Activated naive CD4-positive, alpha-beta T cell treated with anti-CD3 and anti-CD28 coated beads for 36 hours (primary cell): Measurements from ENCODE around the gene MUC3A. TPM values are rescaled to one million over a fixed set of nuclear protein-coding genes. Genes with fewer than 3 reads are reported as not detected.
A peak's percentile ranks its signal among the peaks of the same experiment; 100 is the strongest.

ENCODE experiments used
- CTCF ChIA-PET: fragments of 350-600 bp; sonication (Branson Sonifier 250); formaldehyde crosslinking; loops from one replicate; lab custom pipeline; 2021; ENCODE audit warnings: antibody characterized with exemption; lab: Charles Lee
- DNase-seq: peaks from one replicate; pipeline ENCODE4 v3.0.0-alpha.2; 2020
- H3K27ac Mint-ChIP-seq: one replicate; pipeline ENCODE4 v1.8.0; 2021; ENCODE audit warnings: mild to moderate bottlenecking, mixed read lengths
- H3K27me3 Mint-ChIP-seq: one replicate; pipeline ENCODE4 v1.8.0; 2021; ENCODE audit warnings: low read depth, mixed read lengths
- H3K36me3 Mint-ChIP-seq: one replicate; pipeline ENCODE4 v1.8.0; 2021; ENCODE audit warnings: low read depth, mixed read lengths
- H3K4me1 Mint-ChIP-seq: one replicate; pipeline ENCODE4 v1.8.0; 2021; ENCODE audit warnings: low read depth, mixed read lengths
- H3K4me3 Mint-ChIP-seq: one replicate; pipeline ENCODE4 v1.8.0; 2021; ENCODE audit warnings: mild to moderate bottlenecking, moderate library complexity, mixed read lengths
- H3K9me3 Mint-ChIP-seq: one replicate; pipeline ENCODE4 v1.8.0; 2021; ENCODE audit warnings: mixed read lengths
- intact Hi-C: fragments of 100-400 bp; cut with micrococcal nuclease; formaldehyde crosslinking; loops from one replicate; pipeline ENCODE4 v1.15.1; 2023
- total RNA-seq, 2 experiments: library from RNA; stranded (reverse); gene quantifications; one replicate each; pipeline ENCODE4 v1.2.3, GENCODE V29; 2021

MUC3A gene
- total RNA-seq, 2 experiments from 2014 or later: not detected

DNA sequence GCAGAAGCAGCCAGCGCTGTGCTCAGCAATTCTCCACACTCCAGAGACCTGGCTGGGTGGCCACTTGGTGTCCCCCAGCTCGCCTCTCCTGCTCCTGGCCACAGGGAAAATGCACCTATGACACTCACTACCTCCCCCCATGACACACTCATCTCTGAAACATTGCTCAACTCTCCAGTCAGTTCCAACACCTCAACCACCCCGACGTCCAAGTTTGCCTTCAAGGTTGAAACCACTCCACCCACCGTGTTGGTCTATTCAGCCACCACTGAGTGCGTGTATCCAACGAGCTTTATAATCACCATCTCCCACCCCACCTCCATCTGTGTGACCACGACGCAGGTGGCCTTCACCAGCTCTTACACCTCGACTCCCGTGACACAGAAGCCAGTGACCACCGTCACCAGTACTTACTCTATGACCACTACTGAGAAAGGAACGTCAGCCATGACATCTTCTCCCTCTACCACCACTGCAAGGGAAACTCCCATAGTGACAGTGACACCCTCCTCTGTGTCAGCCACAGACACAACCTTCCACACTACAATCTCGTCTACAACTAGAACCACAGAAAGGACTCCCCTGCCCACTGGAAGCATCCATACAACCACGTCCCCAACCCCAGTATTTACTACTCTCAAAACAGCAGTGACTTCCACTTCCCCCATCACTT, 2.7 kb downstream of the MUC3A start:
- CTCF ChIA-PET: interaction anchor here (0.6 kb wide), 2 partner anchors 40 to 127 kb away, joined by 3 to 9 read pairs; no protein-coding TSS in a partner anchor
- H3K4me1 Mint-ChIP-seq: no peaks in the 10 kb centered on the region

DNA sequence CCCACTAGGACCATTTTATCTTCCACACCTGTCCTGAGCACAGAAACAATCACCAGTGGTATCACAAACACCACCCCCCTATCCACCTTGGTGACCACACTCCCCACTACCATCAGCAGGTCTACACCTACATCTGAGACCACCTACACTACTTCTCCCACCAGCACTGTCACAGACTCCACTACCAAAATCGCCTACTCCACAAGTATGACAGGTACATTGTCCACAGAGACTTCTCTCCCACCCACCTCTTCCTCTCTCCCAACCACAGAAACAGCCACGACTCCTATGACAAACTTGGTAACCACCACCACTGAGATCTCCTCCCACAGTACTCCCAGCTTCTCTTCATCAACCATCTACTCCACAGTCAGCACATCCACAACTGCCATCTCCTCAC, 3.3 kb downstream of the MUC3A start:
- DNase-seq: no peak
- intact Hi-C loops: no loop called here
- Mint-ChIP-seq H3K27ac (no peak overlapping the region), H3K4me3 (no peak overlapping the region), H3K4me1 (no peaks in the 10 kb centered on the region), H3K9me3 (no peaks in the 10 kb centered on the region), H3K36me3 (no peaks in the 10 kb centered on the region), H3K27me3 (peaks cover 12% of the 10 kb centered on the region)
- CTCF ChIA-PET: interaction anchor here (0.6 kb wide), 2 partner anchors 40 to 127 kb away, joined by 3 to 9 read pairs; no protein-coding TSS in a partner anchor

More for the DNA sequence above, 2.7 kb downstream of the MUC3A start:
- peaks cover 12% of the 10 kb centered on the region for H3K27me3 Mint-ChIP-seq
- H3K4me3 Mint-ChIP-seq: no peak overlapping the region
- DNase-seq: no peak
- H3K9me3 Mint-ChIP-seq: no peaks in the 10 kb centered on the region
- intact Hi-C loops: no loop called here
- no peak overlapping the region for H3K27ac Mint-ChIP-seq
- no peaks in the 10 kb centered on the region for H3K36me3 Mint-ChIP-seq

DNA sequence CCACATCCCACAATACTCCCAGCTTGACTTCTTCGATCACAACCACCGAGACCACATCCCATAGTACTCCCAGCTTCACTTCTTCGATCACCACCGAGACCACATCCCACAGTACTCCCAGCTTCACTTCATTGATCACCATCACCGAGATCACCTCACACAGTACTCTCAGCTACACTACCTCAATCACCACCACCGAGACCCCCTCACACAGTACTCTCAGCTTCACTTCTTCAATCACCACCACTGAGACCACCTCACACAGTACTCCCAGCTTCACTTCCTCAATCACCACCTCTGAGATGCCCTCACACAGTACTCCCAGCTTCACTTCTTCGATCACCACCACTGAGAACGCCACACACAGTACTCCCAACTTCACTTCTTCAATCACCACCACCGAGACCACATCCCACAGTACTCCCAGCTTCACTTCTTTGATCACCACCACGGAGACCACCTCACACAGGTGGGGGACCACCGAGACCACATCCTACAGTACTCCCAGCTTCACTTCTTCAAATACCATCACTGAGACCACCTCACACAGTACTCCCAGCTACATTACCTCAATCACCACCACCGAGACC, 8.6 kb downstream of the MUC3A start:
- H3K27ac Mint-ChIP-seq: no peak overlapping the region

DNA sequence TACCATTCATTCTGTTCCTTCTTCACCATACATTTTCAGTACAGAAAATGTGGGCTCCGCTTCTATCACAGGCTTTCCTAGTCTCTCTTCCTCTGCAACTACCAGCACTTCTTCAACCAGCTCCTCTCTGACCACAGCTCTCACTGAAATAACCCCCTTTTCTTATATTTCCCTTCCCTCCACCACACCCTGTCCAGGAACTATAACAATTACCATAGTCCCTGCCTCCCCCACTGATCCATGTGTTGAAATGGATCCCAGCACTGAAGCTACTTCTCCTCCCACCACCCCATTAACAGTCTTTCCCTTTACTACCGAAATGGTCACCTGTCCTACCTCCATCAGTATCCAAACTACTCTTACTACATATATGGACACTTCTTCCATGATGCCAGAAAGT, 10.6 kb downstream of the MUC3A start:
- H3K4me1 Mint-ChIP-seq: no peaks in the 10 kb centered on the region
- intact Hi-C loops: no loop called here
- H3K27ac Mint-ChIP-seq: no peak overlapping the region
- H3K4me3 Mint-ChIP-seq: no peak overlapping the region
- peaks cover 10% of the 10 kb centered on the region for H3K27me3 Mint-ChIP-seq
- CTCF ChIA-PET: no interaction called here
- DNase-seq: no peak
- no peaks in the 10 kb centered on the region for H3K36me3 Mint-ChIP-seq
- H3K9me3 Mint-ChIP-seq: no peaks in the 10 kb centered on the region

More for the DNA sequence above, 8.6 kb downstream of the MUC3A start:
- Mint-ChIP-seq H3K4me3 (no peak overlapping the region), H3K9me3 (no peaks in the 10 kb centered on the region), H3K36me3 (no peaks in the 10 kb centered on the region), H3K4me1 (no peaks in the 10 kb centered on the region), H3K27me3 (peaks cover 2% of the 10 kb centered on the region)
- intact Hi-C loops: no loop called here
- CTCF ChIA-PET: interaction anchor here (0.6 to 1.9 kb wide), 5 partner anchors 17 to 324 kb away, joined by 3 to 6 read pairs (median 4); no protein-coding TSS in a partner anchor
- no peak for DNase-seq

DNA sequence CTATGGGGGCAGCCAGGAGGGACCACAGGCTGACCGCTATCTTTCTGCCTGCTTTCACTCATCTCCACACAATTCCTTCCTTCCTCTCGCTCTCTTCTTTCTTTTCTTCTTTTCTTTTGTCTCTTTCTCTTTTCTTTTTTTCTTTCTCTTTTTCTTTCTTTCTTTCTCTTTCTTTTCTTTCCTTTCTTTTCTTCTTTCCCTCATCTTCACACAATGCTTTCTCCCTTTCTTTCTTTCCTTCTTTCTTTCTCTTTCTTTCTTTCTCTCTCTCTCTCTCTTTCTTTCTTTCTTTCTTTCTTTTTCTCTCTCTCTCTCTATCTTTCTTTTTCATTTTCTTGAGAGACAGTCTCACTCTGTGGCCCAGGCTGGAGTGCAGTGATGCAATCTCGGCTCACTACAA, 13.2 kb downstream of the MUC3A start:
- intact Hi-C loops: no loop called here
- peaks cover 18% of the 10 kb centered on the region for H3K4me1 Mint-ChIP-seq
- H3K4me3 Mint-ChIP-seq: no peak overlapping the region
- no peak overlapping the region for H3K27ac Mint-ChIP-seq
- DNase-seq: no peak
- H3K36me3 Mint-ChIP-seq: no peaks in the 10 kb centered on the region
- H3K27me3 Mint-ChIP-seq: peaks cover 32% of the 10 kb centered on the region
- no peaks in the 10 kb centered on the region for H3K9me3 Mint-ChIP-seq
- CTCF ChIA-PET: no interaction called here

DNA sequence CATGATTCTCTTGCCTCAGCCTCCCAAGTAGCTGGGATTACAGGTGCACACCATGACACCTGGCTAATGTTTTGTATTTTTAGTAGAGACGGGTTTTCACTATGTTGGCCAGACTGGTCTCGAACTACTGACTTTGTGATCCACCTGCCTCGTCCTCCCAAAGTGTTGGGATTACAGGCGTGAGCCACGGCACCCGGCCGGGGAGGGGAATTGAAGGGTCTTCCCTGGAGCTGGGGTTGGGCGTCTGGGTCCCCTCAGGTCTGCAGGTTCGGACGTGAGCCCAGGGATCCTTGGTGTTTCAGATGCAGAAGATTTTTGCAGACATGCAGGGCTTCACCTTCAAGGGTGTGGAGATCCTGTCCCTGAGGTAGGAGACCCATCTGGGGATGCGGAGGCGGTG, 14.1 kb downstream of the MUC3A start:
- no peak for DNase-seq
- Mint-ChIP-seq H3K27ac (no peak overlapping the region), H3K4me1 (peaks cover 18% of the 10 kb centered on the region), H3K4me3 (no peak overlapping the region), H3K9me3 (no peaks in the 10 kb centered on the region), H3K27me3 (peaks cover 41% of the 10 kb centered on the region), H3K36me3 (no peaks in the 10 kb centered on the region)
- CTCF ChIA-PET: no interaction called here
- intact Hi-C loops: no loop called here

DNA sequence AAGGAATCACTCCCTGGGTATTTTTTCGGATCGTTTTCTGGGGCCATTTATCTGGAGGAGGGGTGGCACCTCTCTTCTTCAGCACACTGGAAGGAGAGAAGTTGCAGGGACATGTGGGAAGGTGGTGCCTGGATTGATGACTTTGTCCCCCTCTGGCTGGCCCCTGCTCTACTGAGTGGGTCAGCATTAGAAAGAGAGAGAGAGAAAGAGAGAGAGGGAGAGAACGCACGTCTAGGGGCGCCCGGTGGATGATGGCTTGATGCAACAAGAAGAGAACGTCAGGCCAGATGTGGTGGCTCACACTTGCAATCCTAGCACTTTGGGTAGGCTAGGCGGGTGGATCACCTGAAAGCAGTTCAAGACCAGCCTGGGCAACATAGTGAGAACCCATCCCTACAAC, 14.5 kb downstream of the MUC3A start:
- no peaks in the 10 kb centered on the region for H3K9me3 Mint-ChIP-seq
- H3K4me1 Mint-ChIP-seq: peaks cover 18% of the 10 kb centered on the region
- no peak for DNase-seq
- peaks cover 45% of the 10 kb centered on the region for H3K27me3 Mint-ChIP-seq
- H3K36me3 Mint-ChIP-seq: no peaks in the 10 kb centered on the region
- intact Hi-C loops: no loop called here
- no peak overlapping the region for H3K27ac Mint-ChIP-seq
- CTCF ChIA-PET: no interaction called here
- no peak overlapping the region for H3K4me3 Mint-ChIP-seq

DNA sequence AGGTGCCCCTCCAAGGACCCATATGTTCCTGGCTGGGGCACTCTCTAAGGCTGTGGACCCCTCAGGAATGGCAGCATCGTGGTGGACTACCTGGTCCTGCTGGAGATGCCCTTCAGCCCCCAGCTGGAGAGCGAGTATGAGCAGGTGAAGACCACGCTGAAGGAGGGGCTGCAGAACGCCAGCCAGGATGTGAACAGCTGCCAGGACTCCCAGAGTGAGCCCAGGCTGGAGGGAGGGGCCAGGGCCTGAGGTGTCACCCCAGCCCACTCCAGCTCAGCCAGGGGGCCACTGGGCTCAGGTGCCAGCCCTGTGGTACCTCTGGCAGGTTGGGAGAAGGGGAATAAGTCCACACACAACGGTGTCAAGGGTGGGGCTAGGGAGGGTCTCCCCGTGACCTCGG, 15.3 kb downstream of the MUC3A start:
- no peak for DNase-seq
- Mint-ChIP-seq H3K4me3 (no peak overlapping the region), H3K36me3 (no peaks in the 10 kb centered on the region)

DNA sequence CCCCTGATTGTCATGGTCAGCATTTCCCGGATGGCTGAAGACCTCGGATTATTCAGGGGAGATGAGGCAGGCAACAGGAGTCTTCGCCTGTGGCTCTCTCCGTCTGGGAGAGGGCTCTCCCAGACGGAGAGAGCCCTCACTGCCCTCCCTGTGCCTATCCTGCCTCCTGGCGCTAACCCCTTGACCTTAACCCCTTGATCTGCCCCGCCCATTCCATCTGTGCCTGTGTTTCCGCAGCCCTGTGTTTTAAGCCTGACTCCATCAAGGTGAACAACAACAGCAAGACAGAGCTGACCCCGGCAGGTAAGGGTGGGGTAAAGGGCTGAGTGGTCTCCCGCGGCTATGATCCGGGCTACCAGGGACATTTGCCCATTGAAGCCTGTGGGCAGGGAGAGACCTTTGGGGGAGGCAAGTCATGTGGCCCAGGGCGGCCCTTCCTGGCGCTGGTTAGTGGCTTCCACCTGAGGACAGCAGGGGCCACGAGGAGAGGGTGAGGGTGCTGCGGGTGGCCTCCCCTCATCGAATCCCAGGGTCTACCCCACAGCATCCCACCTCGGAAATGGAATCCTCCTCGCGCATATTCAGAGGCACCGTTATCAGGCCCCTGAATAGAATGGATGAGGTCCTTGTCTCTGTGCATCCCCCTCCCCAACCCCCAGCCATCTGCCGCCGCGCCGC, 15.8 kb downstream of the MUC3A start:
- Mint-ChIP-seq H3K27me3 (peaks cover 49% of the 10 kb centered on the region), H3K4me1 (peaks cover 18% of the 10 kb centered on the region), H3K27ac (no peak overlapping the region), H3K4me3 (peak overlapping the region; percentile 60), H3K9me3 (no peaks in the 10 kb centered on the region), H3K36me3 (no peaks in the 10 kb centered on the region)
- CTCF ChIA-PET: interaction anchor here (0.7 to 1.7 kb wide), 3 partner anchors 71 to 752 kb away, joined by 3 to 6 read pairs (median 3); no protein-coding TSS in a partner anchor
- no peak for DNase-seq
- intact Hi-C loops: loop anchor here (5.0 kb wide), 2 partner anchors 52 to 163 kb away; no protein-coding TSS in a partner anchor

More for the DNA sequence above, 15.3 kb downstream of the MUC3A start:
- Mint-ChIP-seq H3K27ac (no peak overlapping the region), H3K9me3 (no peaks in the 10 kb centered on the region), H3K27me3 (peaks cover 49% of the 10 kb centered on the region), H3K4me1 (peaks cover 18% of the 10 kb centered on the region)
- intact Hi-C loops: loop anchor here (5.0 kb wide), 2 partner anchors 53 to 162 kb away; no protein-coding TSS in a partner anchor
- CTCF ChIA-PET: interaction anchor here (0.9 to 1.7 kb wide), 2 partner anchors 71 to 94 kb away, joined by 3 to 6 read pairs; no protein-coding TSS in a partner anchor

DNA sequence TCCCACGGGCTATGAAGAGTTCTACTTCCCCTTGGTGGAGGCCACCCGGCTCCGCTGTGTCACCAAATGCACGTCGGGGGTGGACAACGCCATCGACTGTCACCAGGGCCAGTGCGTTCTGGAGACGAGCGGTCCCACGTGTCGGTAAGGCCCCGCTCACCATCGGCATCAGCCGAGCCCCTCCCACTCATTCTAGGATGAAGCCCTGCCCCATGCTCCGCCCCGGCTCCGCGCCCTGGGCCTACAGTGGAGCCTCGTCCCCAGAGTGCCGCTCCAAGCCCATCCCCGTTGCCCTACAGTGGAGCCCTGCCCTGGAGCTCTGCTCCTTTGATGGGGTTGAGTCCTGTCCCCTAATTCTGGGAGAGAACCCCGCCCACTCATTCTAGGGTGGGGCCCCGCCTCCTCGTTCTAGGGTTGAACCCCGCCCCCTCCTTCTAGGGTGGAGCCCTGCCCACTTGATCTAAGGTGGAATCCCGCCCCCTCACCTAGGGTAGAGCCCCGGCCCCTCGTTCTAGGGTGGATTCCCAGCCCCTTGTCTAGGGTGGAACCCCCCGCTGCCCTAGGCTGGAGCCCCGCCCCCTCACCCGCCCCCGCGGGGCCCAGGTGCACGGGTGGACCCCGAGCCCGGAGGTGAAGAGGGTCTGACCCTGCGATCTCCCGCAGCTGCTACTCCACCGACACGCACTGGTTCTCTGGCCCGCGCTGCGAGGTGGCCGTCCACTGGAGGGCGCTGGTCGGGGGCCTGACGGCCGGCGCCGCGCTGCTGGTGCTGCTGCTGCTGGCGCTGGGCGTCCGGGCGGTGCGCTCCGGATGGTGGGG, 16.6 kb downstream of the MUC3A start:
- Mint-ChIP-seq H3K4me1 (peaks cover 18% of the 10 kb centered on the region), H3K9me3 (no peaks in the 10 kb centered on the region), H3K27me3 (peaks cover 49% of the 10 kb centered on the region), H3K36me3 (no peaks in the 10 kb centered on the region), H3K27ac (no peak overlapping the region), H3K4me3 (peak overlapping the region; percentile 60)
- DNase-seq: peak; percentile 85
- CTCF ChIA-PET: interaction anchor here (0.7 to 1.7 kb wide), 2 partner anchors 72 to 753 kb away, joined by 3 to 6 read pairs; no protein-coding TSS in a partner anchor
- intact Hi-C loops: loop anchor here (1.0 to 5.0 kb wide), 5 partner anchors 51 to 164 kb away; partner anchors contain the start of gene ACHE

DNA sequence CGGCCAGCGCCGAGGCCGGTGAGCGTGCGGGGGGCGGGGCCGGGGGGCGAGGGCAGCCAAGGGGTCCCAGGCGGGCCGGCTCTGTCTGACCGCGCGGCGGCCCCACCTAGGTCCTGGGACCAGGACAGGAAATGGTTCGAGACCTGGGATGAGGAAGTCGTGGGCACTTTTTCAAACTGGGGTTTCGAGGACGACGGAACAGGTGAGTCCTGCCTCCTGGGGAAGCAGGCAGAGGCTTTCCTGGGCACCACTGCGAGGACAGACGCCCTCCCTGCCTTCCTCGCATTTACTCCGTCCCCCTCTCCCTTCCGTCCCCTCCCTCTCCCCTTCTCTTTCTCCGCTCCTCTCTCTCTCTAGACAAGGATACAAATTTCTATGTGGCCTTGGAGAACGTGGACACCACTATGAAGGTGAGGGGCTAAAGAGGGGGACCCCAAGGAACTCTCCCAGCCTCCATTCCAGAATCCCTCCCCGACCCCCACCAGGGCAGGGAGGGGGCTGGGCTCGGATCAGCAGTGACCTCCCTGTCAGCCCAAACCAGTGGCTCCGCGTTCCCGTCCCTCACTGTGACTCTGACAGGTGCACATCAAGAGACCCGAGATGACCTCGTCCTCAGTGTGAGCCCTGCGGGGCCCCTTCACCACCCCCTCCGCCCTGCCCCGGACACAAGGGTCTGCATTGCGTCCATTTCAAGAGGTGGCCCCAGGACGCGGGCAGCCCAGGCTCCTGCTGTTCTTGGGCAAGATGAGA, 17.4 kb downstream of the MUC3A start:
- intact Hi-C loops: loop anchor here (1.0 to 5.0 kb wide), 5 partner anchors 51 to 164 kb away; partner anchors contain the start of gene ACHE

More for the DNA sequence above, 17.4 kb downstream of the MUC3A start:
- Mint-ChIP-seq H3K4me3 (peak overlapping the region; percentile 10), H3K27me3 (peaks cover 49% of the 10 kb centered on the region), H3K4me1 (peaks cover 18% of the 10 kb centered on the region), H3K27ac (no peak overlapping the region), H3K9me3 (no peaks in the 10 kb centered on the region), H3K36me3 (no peaks in the 10 kb centered on the region)
- DNase-seq: no peak
- CTCF ChIA-PET: interaction anchor here (1.7 kb wide), 1 partner anchor 73 kb away, joined by 6 read pairs; no protein-coding TSS in a partner anchor
